K562 (cell line): ENCODE data around the gene TSC22D2. TPM values are rescaled to one million over a fixed set of nuclear protein-coding genes. Genes with fewer than 3 reads are reported as not detected.
A peak's percentile ranks its signal among the peaks of the same experiment; 100 is the strongest.

Experiments used
- ATAC-seq: fragments of 200-7000 bp; cut with Tn5 transposase; 3 replicates; pipeline ENCODE4 v1.9.1; 2020; ENCODE audit warnings: moderate library complexity
- BruUV-seq: library from RNA; stranded (reverse); fragments of 400-500 nt; replicated peaks from 2 replicates; lab custom pipeline; 2021; lab: Mats Ljungman, UMichigan
- CTCF ChIA-PET: fragments of 300-600 bp; formaldehyde crosslinking; extraction: SDS; loops from one replicate; lab custom pipeline; 2021; ENCODE audit warnings: low intra/inter-chr PET ratio; lab: Yijun Ruan, JAX
- POLR2A ChIA-PET: fragments of 300-600, 350-650 bp; sonication (Branson Sonifier 250); formaldehyde crosslinking; extraction: SDS; loops from one replicate; lab custom pipeline; 2021; ENCODE audit warnings: antibody characterized with exemption, inconsistent platforms; lab: Yijun Ruan, JAX
- DNase-seq, 4 experiments: peaks; one replicate each; pipeline versions ENCODE4 v3.0.0 to v3.0.0-alpha.2; 2011 to 2018; ENCODE audit warnings: low spot score in 3 of 4, mixed read lengths in 3 of 4; ENCODE audit errors: extremely low read depth in 1 of 4
- FAIRE-seq: peaks from 2 replicates; lab custom pipeline; 2011; peaks lifted over from hg19 to GRCh38; lab: Jason Lieb, UNC
- H2AFZ ChIP-seq: 2 replicates; pipeline ENCODE4 v1.6.0; 2011; ENCODE audit warnings: low read depth, low read length, control low read depth, inconsistent platforms
- H3K27ac ChIP-seq: fragments of 200-600 bp; 3 replicates; pipeline ENCODE4 v1.8.0; 2011; ENCODE audit warnings: low read depth, mild to moderate bottlenecking, control low read depth, inconsistent platforms, low read length, moderate library complexity, mixed read lengths; ENCODE audit errors: extremely low read depth
- H3K27me3 ChIP-seq, 2 experiments: fragments of 300-600 bp in 1 of 2; 2 replicates in 1 of 2; 3 replicates in 1 of 2; pipeline versions ENCODE4 v1.6.0 to v1.8.0; 2011; ENCODE audit warnings: inconsistent platforms in 2 of 2, low read length in 2 of 2, mild to moderate bottlenecking in 1 of 2, mixed read lengths in 1 of 2, moderate library complexity in 1 of 2; ENCODE audit not compliant: control insufficient read depth in 2 of 2, insufficient read depth in 2 of 2
- H3K36me3 ChIP-seq: fragments of 300-600 bp; 3 replicates; pipeline ENCODE4 v1.8.0; 2011; ENCODE audit warnings: mild to moderate bottlenecking, low read length, inconsistent platforms; ENCODE audit not compliant: control insufficient read depth, insufficient read depth
- H3K4me1 ChIP-seq, 2 experiments: fragments of 200-600 bp in 1 of 2; replicated peaks in 1 of 2; 2 replicates in 1 of 2; 3 replicates in 1 of 2; pipeline versions ENCODE4 v1.5.1 to v1.8.0; 2011; ENCODE audit warnings: inconsistent platforms in 2 of 2, low read length in 2 of 2, mild to moderate bottlenecking in 1 of 2, mixed read lengths in 1 of 2, moderate library complexity in 1 of 2; ENCODE audit not compliant: control insufficient read depth in 2 of 2, insufficient read depth in 2 of 2
- H3K4me2 ChIP-seq: 2 replicates; pipeline ENCODE4 v1.6.1; 2011; ENCODE audit warnings: low read length, control low read depth, inconsistent platforms, mixed read lengths; ENCODE audit not compliant: insufficient read depth
- H3K4me3 ChIP-seq: fragments of 200-600 bp; sonication (generic), shearing (Covaris generic); 2 replicates; pipeline ENCODE4 v1.5.1; 2016; ENCODE audit warnings: control low read depth, inconsistent platforms
- H3K79me2 ChIP-seq: fragments of 200-600 bp; 3 replicates; pipeline ENCODE4 v1.8.0; 2011; ENCODE audit warnings: low read length, inconsistent platforms; ENCODE audit not compliant: control insufficient read depth, insufficient read depth
- H3K9ac ChIP-seq, 2 experiments: 2 replicates each; pipeline versions ENCODE4 v1.6.0 to v1.6.1; 2011; ENCODE audit warnings: low read depth in 2 of 2, low read length in 2 of 2, control low read depth in 1 of 2, inconsistent platforms in 1 of 2, mild to moderate bottlenecking in 1 of 2, mixed read lengths in 1 of 2; ENCODE audit not compliant: insufficient read depth in 1 of 2
- H3K9me1 ChIP-seq: one replicate; pipeline ENCODE4 v1.6.0; 2011; ENCODE audit warnings: inconsistent platforms, mild to moderate bottlenecking, low read length, moderate library complexity; ENCODE audit not compliant: control insufficient read depth, insufficient read depth
- H3K9me3 ChIP-seq: replicated peaks from 2 replicates; pipeline ENCODE4 v1.5.1; 2011; ENCODE audit warnings: low read depth, low read length, inconsistent platforms; ENCODE audit not compliant: control insufficient read depth, insufficient read depth
- H4K20me1 ChIP-seq: replicated peaks from 2 replicates; pipeline ENCODE4 v1.6.1; 2011; ENCODE audit warnings: low read length, inconsistent platforms, mixed read lengths; ENCODE audit not compliant: control insufficient read depth, insufficient read depth
- C11orf30 ChIP-seq: fragments of 450-650 bp; IDR thresholded peaks from 2 replicates; pipeline ENCODE4 v1.6.1; 2016; ENCODE audit warnings: low read depth, mild to moderate bottlenecking
- DIDO1 ChIP-seq: fragments of 450-650 bp; IDR thresholded peaks from 2 replicates; pipeline ENCODE4 v1.6.1; 2016; ENCODE audit warnings: low read depth, missing biosample characterization, missing genetic modification characterization
- HOMEZ ChIP-seq: fragments of 250-450 bp; sonication (Bioruptor Pico); IDR thresholded peaks from 2 replicates; pipeline ENCODE4 v1.4.0; 2020; ENCODE audit warnings: mild to moderate bottlenecking, moderate library complexity
- KDM4B ChIP-seq, 2 experiments: fragments of 450-650 bp in 1 of 2; sonication (generic) in 1 of 2; IDR thresholded peaks; 2 replicates each; pipeline ENCODE4 v1.6.1; 2016 to 2017; ENCODE audit warnings: borderline replicate concordance in 2 of 2, antibody characterized with exemption in 1 of 2, low read depth in 1 of 2, mild to moderate bottlenecking in 1 of 2
- POLR2H ChIP-seq: IDR thresholded peaks from 2 replicates; pipeline ENCODE4 v1.6.1; 2016; ENCODE audit warnings: missing genetic modification characterization, low read depth, mild to moderate bottlenecking, control low read depth, missing compliant biosample characterization, moderate library complexity
- SMARCC2 ChIP-seq: fragments of 450-650 bp; IDR thresholded peaks from 2 replicates; pipeline ENCODE4 v1.6.1; 2017; ENCODE audit warnings: antibody characterized with exemption, moderate library complexity, mild to moderate bottlenecking, low read depth
- TEAD1 ChIP-seq, 2 experiments: fragments of 450-650 bp in 1 of 2; sonication (generic) in 1 of 2; formaldehyde crosslinking; IDR thresholded peaks; 2 replicates each; pipeline versions ENCODE4 v1.4.0 to v1.8.0; 2020 to 2022; ENCODE audit warnings: mild to moderate bottlenecking in 2 of 2, missing genetic modification reagents in 1 of 2
- TRIM24 ChIP-seq, 2 experiments: fragments of 450-650 bp; IDR thresholded peaks; 2 replicates each; pipeline ENCODE4 v1.6.1; 2016
- ZNF175 ChIP-seq: fragments of 200-800 bp; sonication (Bioruptor generic); IDR thresholded peaks from 2 replicates; pipeline ENCODE4 v1.6.1; 2016; ENCODE audit warnings: low read depth, mild to moderate bottlenecking, missing genetic modification characterization, missing compliant biosample characterization
- ZNF318 ChIP-seq, 2 experiments: fragments of 450-650 bp; IDR thresholded peaks; 2 replicates each; pipeline ENCODE4 v1.6.1; 2016; ENCODE audit warnings: mild to moderate bottlenecking in 2 of 2, borderline replicate concordance in 1 of 2, low read depth in 1 of 2, moderate library complexity in 1 of 2
- ZNF384 ChIP-seq: IDR thresholded peaks from 2 replicates; pipeline ENCODE4 v1.6.1; 2012; ENCODE audit warnings: low read depth, low read length, improper control_type of control experiment
- ZNF717 ChIP-seq: fragments of 250-450 bp; sonication (Bioruptor Pico); IDR thresholded peaks from 2 replicates; pipeline ENCODE4 v1.5.0; 2021
- WGBS: fragments of 100-300 bp; shearing (Covaris generic); methylation state at CpG from one replicate; pipeline ENCODE4 v1.1.6; 2016; ENCODE audit warnings: low coverage, mixed read lengths; ENCODE audit not compliant: insufficient coverage; ENCODE audit errors: missing lambda C conversion rate; 5-methylcytosine and 5-hydroxymethylcytosine counted together
- in situ Hi-C: fragments of 300-500 bp; cut with MboI; formaldehyde crosslinking; loops from 4 replicates; pipeline ENCODE4 v1.15.0; 2018; ENCODE audit warnings: inconsistent platforms, mixed read lengths
- intact Hi-C: fragments of 100-400 bp; cut with micrococcal nuclease; formaldehyde crosslinking; loops from 2 replicates; pipeline ENCODE4 v1.14.2; 2022
- polyA plus RNA-seq, 8 experiments: library from polyadenylated mRNA; depleted of rRNA in 4 of 8; stranded (reverse) in 5 of 8; unstranded in 3 of 8; fragments of >200 nt; fragmentation: Nextera tagmentation in 2 of 8; fragmentation: Illumina TruSeq in 1 of 8; extraction: Ambion mirVana in 2 of 8; extraction: Trizol in 1 of 8; gene quantifications; 2 replicates each; pipeline versions ENCODE4 v1.2.1 to v1.2.3, GENCODE V29; 2011 to 2014; ENCODE audit warnings: inconsistent platforms in 1 of 8, missing spikeins in 1 of 8
- total RNA-seq, 7 experiments: library from RNA; depleted of rRNA in 6 of 7; stranded (reverse); fragments of >200 nt in 6 of 7; fragmentation: Illumina TruSeq in 2 of 7; extraction: Trizol in 2 of 7; gene quantifications; 2 replicates each; pipeline versions ENCODE4 v1.2.1 to v1.2.3, GENCODE V29; 2011 to 2021; ENCODE audit warnings: low replicate concordance in 1 of 7

Gene TSC22D2
- total and polyA plus RNA-seq, 9 of the 15 experiments (the other 6 are each of a cell fraction or from before 2014, with no cell fraction given) = 5.5 to 44.0 (median 19.3) TPM

DNA sequence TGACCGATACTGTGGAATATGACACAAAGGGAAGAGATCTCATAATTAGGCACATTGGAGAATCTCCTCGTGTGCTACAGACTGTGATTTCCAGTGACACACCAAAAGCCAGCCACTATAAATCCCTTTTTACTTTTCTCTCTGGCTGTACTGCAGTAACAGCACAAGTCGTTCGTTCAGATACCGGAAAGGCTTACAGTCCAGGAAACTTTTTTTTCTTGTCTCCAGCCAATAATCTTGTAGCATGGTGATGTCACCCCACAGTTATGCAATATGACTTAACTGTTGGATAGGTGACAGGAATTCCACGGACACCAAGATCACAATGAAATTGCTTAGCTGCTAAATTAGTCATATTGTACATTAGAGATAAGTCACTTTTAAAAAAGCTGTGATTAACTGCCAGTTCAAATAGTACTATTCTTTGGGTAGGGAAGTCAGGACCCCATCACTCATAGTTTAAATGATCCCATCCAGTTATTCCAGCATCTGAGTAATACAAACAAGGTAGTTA, 36.3 kb upstream of the TSC22D2 start:
- H3K9me3 ChIP-seq = no peaks in the 10 kb centered on the region
- H3K4me1 ChIP-seq = peaks cover 0 to 19% of the 10 kb centered on the region in 2 experiments; a peak in 3 of 5 replicates
- H3K36me3 ChIP-seq = no peaks in the 10 kb centered on the region
- FAIRE-seq (peak; percentile 79), DNase-seq (peak; percentile 15 to 76 (median 42)), ATAC-seq (peak; percentile 83)
- H3K79me2 ChIP-seq = no peaks in the 10 kb centered on the region
- no TSS peak for BruUV-seq
- no peaks in the 10 kb centered on the region for H3K9me1 ChIP-seq
- H3K27me3 ChIP-seq = no peaks in the 10 kb centered on the region
- POLR2A ChIA-PET = no interaction called here
- peak overlapping the region; percentile 75 for H2AFZ ChIP-seq
- peak overlapping the region in 1 of 2 experiments; percentile 21; a peak in 1 of 4 replicates for H3K9ac ChIP-seq
- 16% methylated on average over 6 of the region's 6 CpGs for WGBS
- CTCF ChIA-PET = no interaction called here
- no peaks in the 10 kb centered on the region for H4K20me1 ChIP-seq
- H3K4me3 ChIP-seq = no peak overlapping the region
- intact Hi-C loops = loop anchor here (5.0 kb wide), 2 partner anchors 36 to 126 kb away; partner anchors contain the start of gene TSC22D2
- peak overlapping the region; percentile 42 for H3K4me2 ChIP-seq
- in situ Hi-C loops = no loop called here
- H3K27ac ChIP-seq = peak overlapping the region; percentile 31; the same call in 1 of the 3 replicates
- TF ChIP-seq TEAD1 (CRISPR knock-in tag; IDR thresholded peaks at IDR 0.05) = peak; percentile 89 to 93
- peak in 1 of 2 experiments; percentile 64; a peak in 1 of 4 replicates for TF ChIP-seq ZNF318 (IDR thresholded peaks at IDR 0.05; ENCODE audit: borderline replicate concordance in 1 of 2, low read depth in 1 of 2)
- peak; percentile 28 to 33; a peak in 2 of 4 replicates for TF ChIP-seq TRIM24 (IDR thresholded peaks at IDR 0.05)
- no peak for TF ChIP-seq DIDO1 (tag)
- TF ChIP-seq ZNF175 (CRISPR knock-in tag) = 0 out of 2 replicates have a peak, but pooled peaks have one; percentile 46
- peak; percentile 49; the same call in 1 of the 2 replicates for TF ChIP-seq POLR2H (tag)
- TF ChIP-seq SMARCC2 = 0 out of 2 replicates have a peak, but pooled peaks have one; percentile 36
- no peak for TF ChIP-seq HOMEZ (CRISPR knock-in tag)
- no peak for TF ChIP-seq KDM4B (IDR thresholded peaks at IDR 0.05; ENCODE audit: borderline replicate concordance in 2 of 2, low read depth in 1 of 2)
- peak; percentile 94 for TF ChIP-seq ZNF384
- TF ChIP-seq ZNF717 = no peak
- TF ChIP-seq C11orf30 = 0 out of 2 replicates have a peak, but pooled peaks have one; percentile 17
